Measurements from ENCODE around the gene PHTF2. TPM values are rescaled to one million over a fixed set of nuclear protein-coding genes. Genes with fewer than 3 reads are reported as not detected.
"Not testable (repeated sequence)": the region's sequence is repeated elsewhere in the genome, so short reads cannot be mapped to it uniquely, and the experiment has no call there.

Gene PHTF2
- total and polyA plus RNA-seq, 2 donors (not counting 3 experiments of a cell fraction or from before 2014, with no cell fraction given) = 13.3 to 21.4 TPM

DNA sequence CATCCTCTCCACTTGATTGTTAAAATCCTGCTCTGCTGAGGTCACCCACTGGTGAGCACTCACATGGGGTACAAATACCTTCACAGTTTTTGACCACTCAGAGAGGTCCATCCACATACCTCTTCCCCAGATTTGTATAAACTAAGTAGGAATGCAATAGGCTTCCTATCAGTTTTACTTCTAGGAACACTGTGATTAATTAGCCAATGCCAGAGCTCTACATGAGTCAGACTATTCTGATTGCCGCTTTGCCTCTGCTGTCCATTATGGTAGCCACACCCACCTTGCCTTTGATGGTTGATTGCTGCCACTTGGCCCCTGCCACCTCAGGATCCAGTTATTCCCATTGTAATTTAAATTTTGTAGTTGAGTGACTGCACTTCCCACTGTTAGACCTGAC lies 73.7 kb downstream of the PHTF2 start:
- H3K4me3 ChIP-seq (replicated peaks in 1 of 3; ENCODE audit: insufficient read depth in 1 of 3, low read depth in 1 of 3, low read length in 3 of 3); H3K9me1 ChIP-seq (replicated peaks; ENCODE audit: control insufficient read depth, extremely low read depth, insufficient read depth, low read length); CTCF ChIA-PET; H3K9ac ChIP-seq (replicated peaks; ENCODE audit: extremely low read depth, insufficient read depth, low read length); dilution Hi-C loops (cut with MboI; ENCODE audit: extremely low pct_ligation_motif_present, low sequenced_read_pairs); H3K4me2 ChIP-seq (ENCODE audit: insufficient read depth, low read length); H3K27ac ChIP-seq (ENCODE audit: insufficient read depth, low read depth, low read length); H2AFZ ChIP-seq (ENCODE audit: low read depth, low read length); H3K79me2 ChIP-seq (ENCODE audit: control insufficient read depth, insufficient read depth, low read length); H3K27me3 ChIP-seq (ENCODE audit: control insufficient read depth in 2 of 2, insufficient read depth in 2 of 2, low read length in 2 of 2); DNase-seq (ENCODE audit: low read depth, low spot score); BruUV-seq (replicated peaks); FAIRE-seq; intact Hi-C loops (cut with micrococcal nuclease); H3K4me1 ChIP-seq (ENCODE audit: control insufficient read depth, extremely low read depth, insufficient read depth, low read length); H3K9me3 ChIP-seq (replicated peaks; ENCODE audit: control insufficient read depth, insufficient read depth, low read length); H3K36me3 ChIP-seq (ENCODE audit: control insufficient read depth in 2 of 2, extremely low read depth in 1 of 2, insufficient read depth in 2 of 2, low read length in 2 of 2); H4K20me1 ChIP-seq (replicated peaks; ENCODE audit: control insufficient read depth, extremely low read depth, insufficient read depth, low read length); POLR2A ChIA-PET: not testable (repeated sequence)

DNA sequence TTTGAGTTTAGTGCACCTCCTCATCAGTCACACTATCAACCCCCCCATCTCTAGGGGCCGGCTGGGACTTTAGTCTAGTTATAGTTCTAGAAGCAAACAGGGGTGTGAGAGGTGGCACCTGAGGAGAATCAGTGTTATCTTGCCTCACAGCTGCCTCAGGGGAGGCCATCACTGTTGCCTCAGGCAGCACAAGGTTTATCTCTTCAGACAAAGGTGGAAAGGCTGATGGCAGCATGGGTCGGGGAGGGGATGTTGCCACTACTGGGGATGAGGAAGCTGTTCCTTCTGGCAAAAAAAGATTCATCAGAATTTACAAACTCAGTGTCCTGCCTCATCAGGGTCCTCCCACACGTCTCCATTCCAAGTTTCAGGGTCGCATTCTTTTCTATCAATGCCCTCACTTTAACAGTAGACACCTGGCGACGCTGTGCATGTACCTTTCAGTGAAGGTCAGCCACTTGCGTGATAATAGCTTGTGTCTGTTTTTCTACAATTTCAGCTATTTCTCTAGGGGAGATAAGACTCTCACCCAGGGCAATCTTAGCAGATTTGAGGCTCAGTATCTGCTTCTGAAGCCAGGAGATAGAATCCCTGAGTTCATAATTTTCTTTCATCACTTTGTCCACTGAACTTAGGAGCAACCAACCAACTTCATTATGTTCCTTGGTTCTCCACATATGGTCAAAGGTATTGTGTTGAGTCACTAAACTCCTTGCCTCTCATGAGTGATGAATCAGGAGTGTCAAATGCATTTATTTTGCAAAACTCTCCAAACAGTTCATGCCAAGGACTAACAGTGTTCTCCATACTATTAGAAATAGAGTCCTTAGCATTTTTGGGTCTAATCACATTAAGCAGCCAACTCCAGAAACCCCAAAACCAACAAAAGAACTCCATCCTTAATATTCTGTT lies 75.1 kb downstream of the PHTF2 start:
- intact Hi-C loops (cut with micrococcal nuclease); H3K4me2 ChIP-seq (ENCODE audit: insufficient read depth, low read length); CTCF ChIA-PET; POLR2A ChIA-PET; H3K4me1 ChIP-seq (ENCODE audit: control insufficient read depth, extremely low read depth, insufficient read depth, low read length); dilution Hi-C loops (cut with MboI; ENCODE audit: extremely low pct_ligation_motif_present, low sequenced_read_pairs); H3K4me3 ChIP-seq (replicated peaks in 1 of 3; ENCODE audit: insufficient read depth in 1 of 3, low read depth in 1 of 3, low read length in 3 of 3); H2AFZ ChIP-seq (ENCODE audit: low read depth, low read length); H3K79me2 ChIP-seq (ENCODE audit: control insufficient read depth, insufficient read depth, low read length); FAIRE-seq; DNase-seq (ENCODE audit: low read depth, low spot score); H3K9ac ChIP-seq (replicated peaks; ENCODE audit: extremely low read depth, insufficient read depth, low read length); BruUV-seq (replicated peaks); H3K36me3 ChIP-seq (ENCODE audit: control insufficient read depth in 2 of 2, extremely low read depth in 1 of 2, insufficient read depth in 2 of 2, low read length in 2 of 2); H3K9me1 ChIP-seq (replicated peaks; ENCODE audit: control insufficient read depth, extremely low read depth, insufficient read depth, low read length); H3K27me3 ChIP-seq (ENCODE audit: control insufficient read depth in 2 of 2, insufficient read depth in 2 of 2, low read length in 2 of 2); H3K27ac ChIP-seq (ENCODE audit: insufficient read depth, low read depth, low read length); H4K20me1 ChIP-seq (replicated peaks; ENCODE audit: control insufficient read depth, extremely low read depth, insufficient read depth, low read length); H3K9me3 ChIP-seq (replicated peaks; ENCODE audit: control insufficient read depth, insufficient read depth, low read length): not testable (repeated sequence)
